ENCODE data around the gene ZNF638.

DNA sequence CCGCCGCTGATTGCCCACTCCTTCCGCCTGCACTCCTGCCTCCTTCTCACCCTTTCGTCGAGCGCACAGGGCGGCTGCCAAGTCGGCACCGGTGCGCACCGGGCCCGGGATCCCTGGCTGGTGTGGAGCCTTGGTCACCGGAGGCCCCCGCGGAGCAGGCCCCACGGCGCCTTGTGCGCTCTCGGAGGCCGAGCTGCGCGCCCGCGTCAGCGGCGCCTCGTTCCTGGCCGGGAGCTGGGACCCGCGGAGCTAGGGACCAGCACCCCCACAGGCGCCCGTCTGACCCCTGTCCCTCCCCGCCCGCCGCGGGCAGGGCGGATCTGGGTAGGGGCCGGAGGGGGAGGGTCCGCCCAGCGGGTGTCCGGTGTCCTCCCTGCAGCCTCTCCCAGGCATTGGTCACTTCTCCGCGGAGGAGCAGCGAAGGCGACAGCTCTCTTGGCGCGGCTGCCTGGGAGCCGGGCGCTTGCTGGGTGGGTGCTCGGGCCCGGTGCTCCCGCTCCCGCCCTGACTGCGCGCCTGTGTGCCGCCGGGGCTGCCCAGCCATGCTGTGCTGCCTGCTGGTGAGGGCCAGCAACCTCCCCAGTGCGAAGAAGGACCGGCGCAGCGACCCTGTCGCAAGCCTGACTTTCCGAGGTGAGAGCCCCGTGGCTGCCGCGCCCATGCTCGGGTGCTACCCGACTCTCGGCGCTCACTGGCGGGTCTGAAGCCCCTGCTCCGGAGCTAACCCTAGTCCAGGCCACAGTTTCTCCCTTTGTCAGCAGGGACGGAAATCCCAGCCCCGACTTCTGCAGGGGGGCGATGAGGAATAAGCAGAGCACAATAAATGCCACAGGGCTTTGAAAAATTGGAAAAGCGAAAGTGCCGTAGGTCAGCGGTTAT lies 135.0 kb downstream of the ZNF638 start:
- TF ChIP-seq BACH2 (CRISPR knock-in tag; IDR thresholded peaks at IDR 0.05; ENCODE audit: borderline replicate concordance) (no peak), TSHZ2 (CRISPR knock-in tag; IDR thresholded peaks at IDR 0.05) (no peak), CSDC2 (CRISPR knock-in tag; IDR thresholded peaks at IDR 0.05) (no peak), TCF4 (CRISPR knock-in tag; IDR thresholded peaks at IDR 0.05; ENCODE audit: borderline replicate concordance) (no peak), ZFP3 (CRISPR knock-in tag; IDR thresholded peaks at IDR 0.05) (no peak), RARB (CRISPR knock-in tag; IDR thresholded peaks at IDR 0.05) (no peak), ZNF70 (CRISPR knock-in tag; IDR thresholded peaks at IDR 0.05) (no peak), OSR1 (CRISPR knock-in tag; IDR thresholded peaks at IDR 0.05) (no peak), ZC3H10 (CRISPR knock-in tag; IDR thresholded peaks at IDR 0.05) (no peak), GLIS3 (CRISPR knock-in tag; IDR thresholded peaks at IDR 0.05) (no peak), POU6F1 (CRISPR knock-in tag; IDR thresholded peaks at IDR 0.05; ENCODE audit: borderline replicate concordance, low read depth) (no peak)
- TF ChIP-seq, protein P1, sequence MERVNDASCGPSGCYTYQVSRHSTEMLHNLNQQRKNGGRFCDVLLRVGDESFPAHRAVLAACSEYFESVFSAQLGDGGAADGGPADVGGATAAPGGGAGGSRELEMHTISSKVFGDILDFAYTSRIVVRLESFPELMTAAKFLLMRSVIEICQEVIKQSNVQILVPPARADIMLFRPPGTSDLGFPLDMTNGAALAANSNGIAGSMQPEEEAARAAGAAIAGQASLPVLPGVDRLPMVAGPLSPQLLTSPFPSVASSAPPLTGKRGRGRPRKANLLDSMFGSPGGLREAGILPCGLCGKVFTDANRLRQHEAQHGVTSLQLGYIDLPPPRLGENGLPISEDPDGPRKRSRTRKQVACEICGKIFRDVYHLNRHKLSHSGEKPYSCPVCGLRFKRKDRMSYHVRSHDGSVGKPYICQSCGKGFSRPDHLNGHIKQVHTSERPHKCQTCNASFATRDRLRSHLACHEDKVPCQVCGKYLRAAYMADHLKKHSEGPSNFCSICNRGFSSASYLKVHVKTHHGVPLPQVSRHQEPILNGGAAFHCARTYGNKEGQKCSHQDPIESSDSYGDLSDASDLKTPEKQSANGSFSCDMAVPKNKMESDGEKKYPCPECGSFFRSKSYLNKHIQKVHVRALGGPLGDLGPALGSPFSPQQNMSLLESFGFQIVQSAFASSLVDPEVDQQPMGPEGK (CRISPR knock-in tag; IDR thresholded peaks at IDR 0.05; ENCODE audit: borderline replicate concordance) = no peak
